MCF 10A (cell line): ENCODE results near the gene SLC27A5. TPM values are rescaled to one million over a fixed set of nuclear protein-coding genes. Genes with fewer than 3 reads are reported as not detected.
A peak's percentile ranks its signal among the peaks of the same experiment; 100 is the strongest.

ENCODE experiments used
- BruUV-seq: library from RNA; stranded (reverse); fragments of 400-500 nt; replicated peaks from 2 replicates; lab custom pipeline; 2021; lab: Mats Ljungman, UMichigan
- CTCF ChIA-PET: fragments of 300-600 bp; sonication (Branson Sonifier 250); formaldehyde crosslinking; extraction: SDS; loops from one replicate; lab custom pipeline; 2021; ENCODE audit warnings: antibody characterized with exemption, inconsistent platforms; lab: Yijun Ruan, JAX
- POLR2A ChIA-PET: fragments of 300-600, 350-650 bp; sonication (Branson Sonifier 250); formaldehyde crosslinking; extraction: SDS; loops from one replicate; lab custom pipeline; 2020; ENCODE audit warnings: antibody characterized with exemption, inconsistent platforms; lab: Yijun Ruan, JAX
- DNase-seq: peaks from one replicate; pipeline ENCODE4 v3.0.0-alpha.2; 2018; ENCODE audit not compliant: unreplicated experiment
- H3K27ac Mint-ChIP-seq: one replicate; pipeline ENCODE4 v1.8.0; 2022; ENCODE audit warnings: mild to moderate bottlenecking, low read depth, mixed read lengths; ENCODE audit not compliant: unreplicated experiment
- H3K27me3 Mint-ChIP-seq: one replicate; pipeline ENCODE4 v1.8.0; 2022; ENCODE audit warnings: mixed read lengths; ENCODE audit not compliant: insufficient read depth, unreplicated experiment
- H3K36me3 Mint-ChIP-seq: one replicate; pipeline ENCODE4 v1.8.0; 2022; ENCODE audit warnings: mild to moderate bottlenecking, moderate library complexity, mixed read lengths; ENCODE audit not compliant: insufficient read depth, unreplicated experiment
- H3K4me1 Mint-ChIP-seq: one replicate; pipeline ENCODE4 v1.8.0; 2022; ENCODE audit warnings: mixed read lengths; ENCODE audit not compliant: insufficient read depth, unreplicated experiment
- H3K4me3 Mint-ChIP-seq: one replicate; pipeline ENCODE4 v1.8.0; 2022; ENCODE audit warnings: mild to moderate bottlenecking, moderate library complexity, mixed read lengths; ENCODE audit not compliant: unreplicated experiment
- H3K9me3 Mint-ChIP-seq: one replicate; pipeline ENCODE4 v1.8.0; 2022; ENCODE audit warnings: mixed read lengths; ENCODE audit not compliant: unreplicated experiment
- CTCF ChIP-seq: fragments of 200-600 bp; IDR thresholded peaks from one replicate; pipeline ENCODE4 v1.8.0; 2022; ENCODE audit warnings: antibody characterized with exemption, mild to moderate bottlenecking; ENCODE audit not compliant: unreplicated experiment
- intact Hi-C: fragments of 100-400 bp; cut with micrococcal nuclease; formaldehyde crosslinking; loops from 2 replicates; pipeline ENCODE4 v1.14.1; 2022
- total RNA-seq: library from RNA; stranded (reverse); gene quantifications from 2 replicates; pipeline ENCODE4 v1.2.3, GENCODE V29; 2022

The SLC27A5 gene
- total RNA-seq, 1 experiment from 2014 or later = 22.5 TPM

GRCh38 chr19:58552655-58553054, 40.9 kb upstream of the SLC27A5 start:
- no TSS peak for BruUV-seq
- Mint-ChIP-seq H3K4me3 (peak overlapping the region; percentile 22), H3K27me3 (no peaks in the 10 kb centered on the region), H3K36me3 (peaks cover 90% of the 10 kb centered on the region), H3K27ac (no peak overlapping the region), H3K4me1 (peaks cover 36% of the 10 kb centered on the region), H3K9me3 (no peaks in the 10 kb centered on the region)
- TF ChIP-seq CTCF = no peak
- no peak for DNase-seq
- ChIA-PET CTCF (interaction anchor here (0.6 to 1.7 kb wide), 2 partner anchors 23 to 32 kb away, joined by 4 to 7 read pairs; no protein-coding TSS in a partner anchor), POLR2A (interaction anchor here (1.0 to 5.4 kb wide), 5 partner anchors 8 to 53 kb away, joined by 3 to 166 read pairs (median 16); partner anchors contain the start of genes TRIM28 and ZBTB45)
- intact Hi-C loops = no loop called here

- Mint-ChIP-seq H3K36me3 (peaks cover 94% of the 10 kb centered on the region), H3K4me3 (no peak overlapping the region), H3K9me3 (no peaks in the 10 kb centered on the region), H3K27me3 (no peaks in the 10 kb centered on the region), H3K4me1 (peaks cover 35% of the 10 kb centered on the region), H3K27ac (no peak overlapping the region)
- TF ChIP-seq CTCF = no peak
- ChIA-PET CTCF (interaction anchor here (0.8 to 1.7 kb wide), 2 partner anchors 31 to 39 kb away, joined by 4 to 7 read pairs; no protein-coding TSS in a partner anchor), POLR2A (interaction anchor here (1.0 to 5.4 kb wide), 3 partner anchors 7 to 32 kb away, joined by 3 to 166 read pairs (median 119); partner anchors contain the start of genes TRIM28 and ZBTB45)
- no peak for DNase-seq
- intact Hi-C loops = no loop called here
- BruUV-seq = TSS peak; percentile 73
Measured at GRCh38 chr19:58551577-58552471, 40.0 kb upstream of the SLC27A5 start.

GRCh38 chr19:58551123-58551497, 39.3 kb upstream of the SLC27A5 start:
- Mint-ChIP-seq H3K36me3 (peaks cover 94% of the 10 kb centered on the region), H3K27ac (peak overlapping the region; percentile 46), H3K4me3 (no peak overlapping the region), H3K27me3 (no peaks in the 10 kb centered on the region), H3K9me3 (no peaks in the 10 kb centered on the region), H3K4me1 (peaks cover 35% of the 10 kb centered on the region)
- BruUV-seq = no TSS peak
- TF ChIP-seq CTCF = no peak
- intact Hi-C loops = no loop called here
- CTCF ChIA-PET = interaction anchor here (0.8 to 1.7 kb wide), 2 partner anchors 31 to 38 kb away, joined by 4 to 7 read pairs; no protein-coding TSS in a partner anchor
- no peak for DNase-seq
- POLR2A ChIA-PET = interaction anchor here (5.4 kb wide), 1 partner anchor 31 kb away, joined by 166 read pairs; the partner anchor contains the start of gene ZBTB45
